GM15510 (cell line): Measurements from ENCODE around the gene PCNX3.

ENCODE experiments used
- POLR2A ChIP-seq: IDR thresholded peaks from 3 replicates; pipeline ENCODE4 v1.6.1; 2011; ENCODE audit warnings: borderline replicate concordance; ENCODE audit not compliant: insufficient read length; ENCODE audit errors: extremely low read depth

The PCNX3 gene

DNA sequence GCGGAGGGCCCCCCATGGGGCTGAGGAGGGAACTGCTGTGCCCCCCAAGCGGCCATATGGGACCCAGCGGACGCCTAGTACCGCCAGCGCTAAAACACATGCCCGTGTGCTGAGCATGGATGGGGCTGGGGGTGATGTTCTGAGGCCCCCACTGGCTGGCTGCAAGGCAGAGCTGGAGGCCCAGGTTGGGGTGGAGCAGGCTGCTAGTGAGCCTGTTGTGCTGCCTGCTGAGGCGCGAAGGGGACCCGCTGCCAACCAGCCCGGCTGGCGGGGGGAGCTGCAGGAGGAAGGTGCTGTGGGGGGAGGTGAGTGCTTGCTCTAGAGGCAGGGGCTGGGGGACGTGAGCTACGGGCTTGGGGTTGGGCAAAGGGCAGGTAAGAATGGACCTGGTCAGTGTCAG is 3.2 kb downstream of the PCNX3 start:
- no peak for TF ChIP-seq POLR2A

DNA sequence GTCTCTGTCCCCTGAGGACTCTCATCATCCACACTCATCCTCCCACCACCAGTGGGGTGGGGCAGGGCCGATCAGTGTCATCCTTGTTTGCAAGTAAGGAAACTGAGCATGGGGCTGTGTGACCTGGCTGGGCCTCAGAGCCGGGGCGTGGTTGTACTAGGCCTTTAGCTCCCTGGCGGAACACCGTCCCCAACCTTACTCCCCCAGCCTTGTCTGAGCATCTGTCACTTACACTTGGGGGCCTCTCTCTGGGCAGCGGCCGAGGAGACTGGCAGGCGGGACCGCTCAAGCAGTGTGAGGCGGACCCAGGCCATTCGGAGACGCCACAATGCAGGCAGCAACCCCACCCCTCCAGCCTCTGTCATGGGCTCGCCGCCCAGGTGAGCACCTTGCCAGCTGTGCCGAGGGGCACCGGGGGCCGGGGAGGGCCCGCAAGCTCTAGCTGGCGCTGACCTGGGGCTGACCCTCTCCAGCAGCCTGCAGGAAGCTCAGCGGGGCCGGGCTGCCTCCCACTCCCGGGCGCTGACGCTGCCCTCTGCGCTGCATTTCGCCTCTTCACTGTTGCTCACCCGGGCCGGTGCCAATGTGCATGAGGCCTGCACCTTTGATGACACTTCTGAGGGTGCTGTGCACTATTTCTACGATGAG is 3.8 kb downstream of the PCNX3 start:
- no peak for TF ChIP-seq POLR2A

DNA sequence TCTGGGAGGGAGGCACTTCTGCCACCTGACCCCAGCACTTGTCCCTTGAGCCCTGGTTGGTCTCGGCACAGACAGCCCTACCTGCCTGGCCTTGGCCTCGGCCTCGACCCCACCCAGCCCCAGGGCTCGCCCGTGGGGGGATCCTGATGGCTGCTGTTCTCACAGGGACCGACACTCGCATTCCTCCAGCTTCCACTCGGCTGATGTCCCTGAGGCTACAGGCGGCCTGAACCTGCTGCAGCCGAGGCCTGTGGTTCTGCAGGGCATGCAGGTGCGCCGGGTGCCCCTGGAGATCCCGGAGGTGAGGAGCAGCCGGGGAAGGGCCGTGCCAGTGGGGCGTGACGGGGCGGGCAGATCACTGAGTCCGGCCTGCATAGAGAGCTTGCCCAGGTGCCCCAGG is 5.1 kb downstream of the PCNX3 start:
- TF ChIP-seq POLR2A, result no peak

DNA sequence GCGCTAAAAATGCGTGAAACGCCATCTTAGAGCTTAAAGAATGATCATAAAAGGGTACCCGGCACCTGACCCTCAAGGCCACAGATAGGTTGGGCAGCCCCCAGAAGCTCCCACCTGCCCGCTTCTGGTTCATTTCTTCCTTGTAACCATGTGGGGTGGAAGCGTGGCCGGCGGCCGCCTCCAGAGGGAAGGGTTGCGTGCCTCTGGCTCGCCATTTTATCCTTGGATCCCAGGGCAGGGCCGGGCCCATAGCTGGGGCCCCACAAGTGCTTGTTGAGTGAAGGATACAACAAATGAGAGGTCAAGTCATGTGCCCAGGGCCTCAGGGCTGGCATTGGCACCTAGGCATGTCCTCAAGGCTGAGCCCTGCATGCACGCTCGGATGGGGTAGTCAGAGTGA is 5.9 kb downstream of the PCNX3 start:
- no peak for TF ChIP-seq POLR2A

DNA sequence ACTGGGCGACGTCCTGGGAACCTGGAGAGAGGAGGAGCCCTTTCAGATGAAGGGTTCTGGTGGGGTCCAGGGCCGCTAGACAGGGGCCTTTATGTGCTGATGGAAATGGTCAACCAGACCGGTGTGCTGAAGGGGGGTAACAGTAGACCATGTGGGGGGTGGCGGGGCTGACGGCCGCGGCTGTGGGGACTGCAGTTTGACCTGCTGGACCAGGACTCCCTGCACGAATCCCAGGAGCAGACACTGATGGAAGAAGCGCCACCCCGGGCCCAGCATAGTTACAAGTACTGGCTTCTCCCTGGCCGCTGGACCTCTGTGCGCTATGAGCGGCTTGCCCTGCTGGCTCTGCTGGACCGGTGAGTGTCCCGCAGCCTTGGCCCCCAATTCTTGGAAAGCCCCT is 6.4 kb downstream of the PCNX3 start:
- TF ChIP-seq POLR2A, result no peak

DNA sequence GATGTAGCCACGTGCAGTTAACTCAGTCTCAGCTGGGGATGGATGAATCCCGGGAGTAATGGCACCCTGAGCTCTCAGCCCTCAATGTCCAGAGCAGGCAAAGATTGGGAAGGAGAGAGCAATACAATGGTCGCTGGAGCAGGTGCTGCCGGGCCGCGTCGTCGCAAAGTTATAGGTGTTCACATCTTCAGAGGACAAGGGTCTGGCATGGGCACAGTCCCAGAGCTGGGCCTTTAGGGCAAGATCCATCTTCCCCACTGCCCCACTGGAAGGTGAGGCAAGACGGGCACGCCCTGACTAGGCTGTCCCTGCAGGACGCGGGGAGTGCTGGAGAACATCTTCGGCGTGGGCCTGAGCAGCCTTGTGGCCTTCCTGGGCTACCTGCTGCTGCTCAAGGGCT is 7.6 kb downstream of the PCNX3 start:
- TF ChIP-seq POLR2A, result no peak

DNA sequence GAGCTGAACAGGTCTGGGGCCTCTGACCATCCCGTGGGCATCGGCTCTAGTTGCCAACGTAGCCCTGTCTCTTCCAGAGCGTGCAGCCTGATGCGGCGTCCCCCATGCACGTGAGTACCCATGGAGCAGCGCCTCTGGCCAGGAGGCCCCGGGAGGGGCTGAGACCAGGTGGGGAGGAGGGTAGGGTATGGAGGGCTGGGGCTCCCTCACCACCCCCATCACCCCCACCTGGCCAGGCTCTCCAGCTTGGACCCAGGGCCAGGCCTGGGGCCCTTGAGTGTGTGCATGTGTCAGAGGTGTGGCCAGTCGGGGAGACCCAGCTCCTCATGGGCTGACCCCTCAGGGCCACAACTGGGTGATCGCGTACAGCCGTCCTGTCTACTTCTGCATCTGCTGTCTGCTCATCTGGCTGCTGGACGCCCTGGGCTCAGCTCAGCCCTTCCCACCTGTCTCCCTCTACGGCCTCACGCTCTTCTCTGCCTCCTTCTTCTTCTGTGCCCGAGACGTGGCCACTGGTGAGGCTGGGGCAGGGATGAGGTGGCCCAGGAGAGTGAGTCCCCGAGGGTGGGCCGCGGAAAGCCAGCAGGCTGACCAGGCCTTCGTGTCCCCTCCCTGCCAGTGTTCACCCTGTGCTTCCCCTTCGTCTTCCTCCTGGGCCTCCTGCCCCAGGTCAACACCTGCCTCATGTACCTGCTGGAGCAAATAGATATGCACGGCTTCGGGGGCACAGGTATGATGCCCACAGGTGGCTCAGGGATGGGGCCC is 8.5 kb downstream of the PCNX3 start:
- TF ChIP-seq POLR2A, result no peak

DNA sequence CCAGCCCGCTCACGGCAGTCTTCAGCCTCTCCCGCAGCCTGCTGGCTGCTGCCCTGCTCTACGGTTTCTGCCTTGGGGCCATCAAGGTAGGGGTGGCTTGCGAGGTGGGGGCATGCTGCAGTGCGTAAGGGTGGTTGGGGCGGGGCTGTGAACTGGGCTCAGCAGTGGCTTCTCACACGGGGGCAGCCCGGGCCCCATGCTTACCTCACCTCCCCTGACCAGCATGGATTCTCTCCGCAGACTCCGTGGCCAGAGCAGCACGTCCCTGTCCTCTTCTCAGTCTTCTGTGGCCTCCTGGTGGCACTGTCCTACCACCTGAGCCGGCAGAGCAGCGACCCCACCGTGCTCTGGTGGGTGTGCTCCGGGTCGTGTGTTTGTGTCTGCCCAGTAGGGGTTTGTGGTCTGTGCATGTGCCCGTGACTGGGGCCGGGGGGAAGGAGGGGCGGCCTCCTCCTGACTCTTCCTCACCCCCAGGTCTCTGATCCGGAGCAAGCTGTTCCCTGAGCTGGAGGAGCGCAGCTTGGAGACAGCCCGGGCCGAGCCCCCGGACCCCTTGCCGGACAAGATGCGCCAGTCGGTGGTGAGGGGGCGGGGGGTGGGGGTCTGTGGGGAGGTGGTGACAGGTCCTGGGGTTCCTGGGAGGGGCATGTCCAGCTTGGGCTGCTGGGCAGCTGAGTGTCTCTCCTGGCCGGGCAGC is 9.5 kb downstream of the PCNX3 start:
- no peak for TF ChIP-seq POLR2A

DNA sequence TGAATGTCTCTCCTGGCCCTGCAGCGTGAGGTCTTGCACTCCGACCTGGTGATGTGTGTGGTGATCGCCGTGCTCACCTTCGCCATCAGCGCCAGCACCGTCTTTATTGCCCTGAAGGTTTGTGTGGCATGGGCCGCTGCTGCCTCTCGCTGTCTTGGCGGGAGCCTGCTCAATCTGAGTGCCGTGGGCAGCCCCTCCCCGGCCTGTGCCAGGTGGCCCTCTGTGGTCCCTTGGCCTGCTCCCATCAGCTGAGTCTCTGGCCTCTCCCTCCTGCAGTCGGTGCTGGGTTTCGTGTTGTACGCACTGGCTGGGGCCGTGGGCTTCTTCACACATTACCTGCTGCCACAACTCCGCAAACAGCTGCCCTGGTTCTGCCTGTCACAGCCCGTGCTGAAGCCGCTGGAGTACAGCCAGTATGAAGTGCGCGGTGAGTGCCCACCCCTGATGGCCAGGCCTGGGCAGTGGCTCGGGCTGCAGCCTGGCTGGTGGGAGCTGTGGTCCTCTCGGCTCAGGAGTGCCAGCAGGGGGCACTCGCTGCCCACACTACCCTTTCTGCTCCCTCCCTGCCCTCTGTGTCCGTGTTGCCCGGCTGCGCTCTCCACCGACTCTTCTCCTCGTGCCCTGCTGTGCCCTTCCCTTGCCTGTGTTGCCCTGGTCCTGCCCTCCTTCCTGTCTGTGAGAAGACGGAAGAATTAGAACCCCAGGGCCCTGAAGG is 10.2 kb downstream of the PCNX3 start:
- TF ChIP-seq POLR2A, result no peak

DNA sequence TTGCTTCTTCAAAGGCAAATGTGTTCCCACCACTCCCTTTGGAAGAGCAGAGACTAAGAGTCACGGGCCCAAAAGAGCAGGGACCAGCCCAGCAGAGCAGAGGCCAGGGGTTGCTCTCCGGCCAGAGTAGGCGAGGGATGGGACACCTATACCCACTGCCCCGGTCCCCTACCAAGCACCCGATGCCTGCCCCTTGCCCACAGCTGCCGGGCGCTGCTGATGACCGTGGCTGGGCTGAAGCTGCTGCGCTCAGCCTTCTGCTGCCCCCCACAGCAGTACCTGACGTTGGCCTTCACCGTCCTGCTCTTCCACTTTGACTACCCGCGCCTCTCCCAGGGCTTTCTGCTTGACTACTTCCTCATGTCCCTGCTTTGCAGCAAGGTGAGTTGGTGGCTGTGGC is 11.6 kb downstream of the PCNX3 start:
- no peak for TF ChIP-seq POLR2A

DNA sequence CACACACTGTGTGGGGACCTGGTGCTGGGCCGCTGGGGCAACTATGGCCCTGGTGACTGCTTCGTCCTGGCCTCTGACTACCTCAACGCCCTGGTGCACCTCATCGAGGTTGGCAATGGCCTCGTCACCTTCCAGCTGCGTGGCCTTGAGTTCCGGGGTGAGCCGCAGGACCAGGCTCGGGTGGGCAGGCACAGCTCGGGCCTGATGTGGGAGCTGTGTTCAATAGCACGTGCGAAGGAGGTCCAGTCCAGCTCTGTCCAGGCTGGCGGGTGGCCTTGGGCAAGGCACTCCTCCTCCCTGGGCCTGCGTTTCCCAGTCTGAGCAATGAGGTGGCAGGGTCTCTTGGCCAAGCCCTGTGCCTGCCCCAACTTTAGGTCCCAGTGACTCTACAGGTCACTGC is 14.0 kb downstream of the PCNX3 start:
- TF ChIP-seq POLR2A, result no peak

DNA sequence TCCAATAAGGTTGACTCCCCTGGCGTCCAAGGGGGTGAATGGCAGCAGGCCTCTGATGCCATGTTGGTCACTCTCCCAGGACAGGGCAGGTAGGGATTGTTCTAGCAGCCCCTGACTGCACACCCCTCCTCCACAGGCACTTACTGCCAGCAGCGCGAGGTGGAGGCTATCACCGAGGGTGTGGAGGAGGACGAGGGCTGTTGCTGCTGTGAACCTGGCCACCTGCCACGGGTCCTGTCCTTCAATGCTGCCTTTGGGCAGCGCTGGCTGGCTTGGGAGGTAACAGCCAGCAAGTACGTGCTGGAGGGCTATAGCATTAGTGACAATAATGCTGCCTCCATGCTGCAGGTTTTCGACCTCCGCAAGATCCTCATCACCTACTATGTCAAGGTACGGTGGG is 14.6 kb downstream of the PCNX3 start:
- no peak for TF ChIP-seq POLR2A

DNA sequence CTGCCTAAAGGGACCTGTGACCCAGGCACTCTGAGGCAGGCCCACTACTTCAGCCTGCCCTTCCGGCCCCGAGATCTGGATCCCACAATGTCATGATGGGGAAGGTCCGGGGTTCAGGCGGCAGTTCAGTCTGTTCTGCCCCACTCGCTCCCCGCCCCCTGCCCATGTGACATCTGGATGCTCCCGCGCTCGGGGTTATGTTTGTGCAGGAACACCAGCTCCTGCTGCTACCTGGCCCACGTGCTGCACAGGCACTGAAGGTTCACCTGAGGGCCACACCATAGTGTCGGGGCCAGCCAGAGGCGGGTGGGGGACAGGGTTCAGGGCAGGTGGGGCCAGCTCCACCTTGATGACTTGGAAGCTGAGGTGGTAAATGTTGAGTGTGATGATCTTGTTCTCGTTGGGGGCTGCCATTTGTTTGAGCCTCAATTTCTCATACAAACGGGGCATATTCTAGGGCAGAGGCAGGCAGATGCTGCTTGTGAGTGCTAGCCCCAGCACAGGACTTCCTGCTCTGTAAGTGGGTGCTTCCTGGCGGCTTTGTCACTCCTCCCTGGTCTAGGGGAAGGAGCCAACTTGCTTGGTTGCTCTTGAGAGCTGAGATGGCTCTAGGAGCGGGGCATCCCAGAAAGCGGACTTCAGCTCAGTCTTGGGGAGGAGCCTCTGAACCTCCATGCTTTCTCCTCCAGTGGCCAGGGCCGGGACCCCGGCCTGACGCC is 18.0 kb downstream of the PCNX3 start:
- TF ChIP-seq POLR2A, result no peak

DNA sequence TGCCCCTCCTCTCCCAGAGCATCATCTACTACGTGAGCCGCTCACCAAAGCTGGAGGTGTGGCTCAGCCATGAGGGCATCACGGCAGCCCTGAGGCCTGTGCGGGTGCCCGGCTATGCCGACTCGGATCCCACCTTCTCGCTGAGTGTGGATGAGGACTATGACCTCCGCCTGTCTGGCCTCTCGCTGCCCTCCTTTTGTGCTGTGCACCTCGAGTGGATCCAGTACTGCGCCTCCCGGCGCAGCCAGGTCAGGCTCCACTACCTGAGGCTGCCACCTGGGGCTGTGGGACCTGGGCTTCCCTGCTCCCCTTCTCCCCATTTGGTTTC is 18.5 kb downstream of the PCNX3 start:
- no peak for TF ChIP-seq POLR2A

DNA sequence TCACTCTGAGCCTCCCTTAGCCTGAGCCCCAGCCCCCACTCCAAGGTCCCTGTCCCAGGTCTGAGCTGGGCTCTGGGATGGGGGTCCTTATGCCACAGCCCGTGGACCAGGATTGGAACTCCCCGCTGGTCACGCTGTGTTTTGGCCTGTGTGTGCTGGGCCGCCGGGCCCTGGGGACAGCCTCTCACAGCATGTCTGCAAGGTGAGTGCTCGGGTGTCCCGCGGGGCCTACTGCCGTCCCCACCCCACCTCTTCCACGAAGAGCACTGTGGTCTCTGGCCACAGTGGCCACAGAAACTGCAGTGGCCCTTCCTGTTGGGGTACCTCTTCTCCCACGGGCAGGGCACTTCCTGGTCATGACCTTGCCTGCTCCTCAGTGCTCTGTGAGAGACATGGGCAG is 18.9 kb downstream of the PCNX3 start:
- TF ChIP-seq POLR2A, result no peak
